Ovary (tissue), 9 donors: ENCODE results near the gene GPD1L. TPM values are rescaled to one million over a fixed set of nuclear protein-coding genes. Genes with fewer than 3 reads are reported as not detected.

Experiments
- DNase-seq, 5 donors: peaks; one replicate each; pipeline ENCODE4 v3.0.0-alpha.2; 2019 to 2020
- H3K27ac ChIP-seq, 2 donors: fragments of 200-600 bp; one replicate each; pipeline versions ENCODE4 v1.5.1 to v1.8.0; 2019 to 2022
- H3K27me3 ChIP-seq: fragments of 200-600 bp; one replicate; pipeline ENCODE4 v1.8.0; 2022
- H3K36me3 ChIP-seq: fragments of 200-600 bp; sonication (generic); one replicate; pipeline ENCODE4 v1.5.1; 2019
- H3K4me1 ChIP-seq: one replicate; pipeline ENCODE4 v1.8.1; 2013; ENCODE audit warnings: mild to moderate bottlenecking, moderate library complexity; ENCODE audit not compliant: insufficient read depth
- H3K4me3 ChIP-seq: fragments of 200-600 bp; sonication (generic); one replicate; pipeline ENCODE4 v1.5.1; 2017
- H3K9me3 ChIP-seq, 2 donors: fragments of 200-600 bp in 1 of 2; sonication (generic) in 1 of 2; one replicate each; pipeline versions ENCODE4 v1.5.1 to v1.8.1; 2013 to 2019; ENCODE audit warnings: mild to moderate bottlenecking in 1 of 2, moderate library complexity in 1 of 2
- EP300 ChIP-seq: sonication (generic); formaldehyde crosslinking; IDR thresholded peaks from one replicate; pipeline ENCODE4 v1.6.1; 2017; ENCODE audit warnings: antibody characterized with exemption
- POLR2A ChIP-seq: fragments of 450-650 bp; IDR thresholded peaks from one replicate; pipeline ENCODE4 v1.6.1; 2017; ENCODE audit warnings: antibody characterized with exemption, mild to moderate bottlenecking, moderate library complexity
- WGBS, 3 donors: extraction: QIAGEN DNeasy Blood & Tissue Kit in 1 of 3; methylation state at CpG; one replicate each; pipeline versions ENCODE4 v1.1.5 to v1.1.7; 2013 to 2017; 5-methylcytosine and 5-hydroxymethylcytosine counted together
- intact Hi-C, 4 donors: fragments of 100-400 bp; cut with DNase I; formaldehyde crosslinking; loops; one replicate each; pipeline versions ENCODE4 v1.11.0 to v1.15.1; 2022 to 2023
- polyA plus RNA-seq, 2 donors: library from polyadenylated mRNA; stranded (reverse); fragments of 200-250 nt in 1 of 2; fragments of 350-450 nt in 1 of 2; fragmentation: Illumina TruSeq in 1 of 2; extraction: RNeasy Lipid Tissue Mini Kit (QIAGEN cat#74804) in 1 of 2; gene quantifications; one replicate each; pipeline ENCODE4 v1.2.3, GENCODE V29; 2013 to 2014
- total RNA-seq, 7 donors: library from RNA; depleted of rRNA in 2 of 7; stranded (reverse); fragments of >200 nt in 2 of 7; fragmentation: NEBNext Ultra II Directional in 3 of 7; extraction: Animal tissue kit (Norgen Biotek cat#: 25700) in 3 of 7; gene quantifications; one replicate each; pipeline versions ENCODE4 v1.1.0 to v1.2.4, GENCODE V29; 2016 to 2023
- TF ChIP-seq, protein P1 (sequence below), 3 donors: fragments of 450-650 bp in 2 of 3; fragments of 200-600 bp in 1 of 3; IDR thresholded peaks; one replicate each; pipeline versions ENCODE4 v1.5.1 to v1.8.0; 2016 to 2022; ENCODE audit warnings: antibody characterized with exemption in 3 of 3, mild to moderate bottlenecking in 1 of 3
- donor health status: DM: no; HTN: no; CAD: no; lungs with moderate emphysema.
- donor health status: DM: no; HTN: no; CAD: no.
- donor health status: Bipolar disorder and iron deficiency.
- donor health status: DM: yes; HTN: yes; CAD: no.
- donor health status: DM: no; HTN: no; CAD: no.
- donor health status: DM: yes; HTN: yes; CAD: no.

GPD1L gene
- total and polyA plus RNA-seq, 9 donors: 14.4 to 38.4 (median 29.4) TPM

- no peaks in the 10 kb centered on the region for H3K27me3 ChIP-seq
- DNase-seq: no peak
- H3K9me3 ChIP-seq: no peaks in the 10 kb centered on the region
- H3K36me3 ChIP-seq: no peaks in the 10 kb centered on the region
- TF ChIP-seq POLR2A: no peak
- no peak overlapping the region for H3K27ac ChIP-seq
- intact Hi-C loops: no loop called here
- peaks cover 2% of the 10 kb centered on the region for H3K4me1 ChIP-seq
- 95 to 98% (median 97%) methylated on average over 4 of the region's 4 CpGs for WGBS, 3 donors
- no peak overlapping the region for H3K4me3 ChIP-seq
Measured at GRCh38 chr3:32120471-32120870, 14.1 kb downstream of the GPD1L start.

DNA sequence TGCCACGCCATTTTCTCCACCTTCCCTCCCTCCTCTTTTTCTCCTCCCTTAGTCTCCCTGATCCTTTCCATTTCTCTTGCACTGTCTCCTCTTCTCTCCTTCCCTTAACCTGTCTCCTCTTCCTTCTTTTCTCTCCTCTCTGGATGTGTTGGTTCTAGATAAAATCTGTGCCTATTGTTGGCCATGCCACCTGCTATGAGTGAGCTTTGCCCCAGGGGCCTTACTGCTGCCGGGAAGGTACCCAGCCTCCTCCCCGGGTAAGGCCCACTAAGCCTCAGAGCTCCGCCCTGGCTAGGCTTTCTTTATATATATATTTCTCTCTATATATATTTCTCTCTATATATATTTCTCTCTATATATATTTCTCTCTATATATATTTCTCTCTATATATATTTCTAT, 14.7 kb downstream of the GPD1L start:
- intact Hi-C loops: no loop called here
- 84 to 99% (median 96%) methylated on average over 4 of the region's 4 CpGs for WGBS, 3 donors
- Histone ChIP-seq H3K36me3 (no peaks in the 10 kb centered on the region), H3K9me3 (no peaks in the 10 kb centered on the region), H3K4me1 (peaks cover 2% of the 10 kb centered on the region), H3K27me3 (no peaks in the 10 kb centered on the region), H3K4me3 (no peak overlapping the region), H3K27ac (no peak overlapping the region)
- no peak for DNase-seq
- TF ChIP-seq POLR2A: no peak
- TF ChIP-seq EP300: no peak
- TF ChIP-seq, protein P1, sequence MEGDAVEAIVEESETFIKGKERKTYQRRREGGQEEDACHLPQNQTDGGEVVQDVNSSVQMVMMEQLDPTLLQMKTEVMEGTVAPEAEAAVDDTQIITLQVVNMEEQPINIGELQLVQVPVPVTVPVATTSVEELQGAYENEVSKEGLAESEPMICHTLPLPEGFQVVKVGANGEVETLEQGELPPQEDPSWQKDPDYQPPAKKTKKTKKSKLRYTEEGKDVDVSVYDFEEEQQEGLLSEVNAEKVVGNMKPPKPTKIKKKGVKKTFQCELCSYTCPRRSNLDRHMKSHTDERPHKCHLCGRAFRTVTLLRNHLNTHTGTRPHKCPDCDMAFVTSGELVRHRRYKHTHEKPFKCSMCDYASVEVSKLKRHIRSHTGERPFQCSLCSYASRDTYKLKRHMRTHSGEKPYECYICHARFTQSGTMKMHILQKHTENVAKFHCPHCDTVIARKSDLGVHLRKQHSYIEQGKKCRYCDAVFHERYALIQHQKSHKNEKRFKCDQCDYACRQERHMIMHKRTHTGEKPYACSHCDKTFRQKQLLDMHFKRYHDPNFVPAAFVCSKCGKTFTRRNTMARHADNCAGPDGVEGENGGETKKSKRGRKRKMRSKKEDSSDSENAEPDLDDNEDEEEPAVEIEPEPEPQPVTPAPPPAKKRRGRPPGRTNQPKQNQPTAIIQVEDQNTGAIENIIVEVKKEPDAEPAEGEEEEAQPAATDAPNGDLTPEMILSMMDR (IDR thresholded peaks at IDR 0.05): no peak

GRCh38 chr3:32123620-32124019, 17.2 kb downstream of the GPD1L start:
- WGBS, 3 donors: 93 to 98% (median 95%) methylated on average over 5 of the region's 5 CpGs
- Histone ChIP-seq H3K4me3 (no peak overlapping the region), H3K36me3 (no peaks in the 10 kb centered on the region), H3K4me1 (no peaks in the 10 kb centered on the region), H3K27me3 (no peaks in the 10 kb centered on the region), H3K27ac (no peak overlapping the region), H3K9me3 (no peaks in the 10 kb centered on the region)
- no peak for DNase-seq
- intact Hi-C loops: no loop called here
- TF ChIP-seq EP300: no peak
- TF ChIP-seq, protein P1 (IDR thresholded peaks at IDR 0.05): no peak
- no peak for TF ChIP-seq POLR2A

DNA sequence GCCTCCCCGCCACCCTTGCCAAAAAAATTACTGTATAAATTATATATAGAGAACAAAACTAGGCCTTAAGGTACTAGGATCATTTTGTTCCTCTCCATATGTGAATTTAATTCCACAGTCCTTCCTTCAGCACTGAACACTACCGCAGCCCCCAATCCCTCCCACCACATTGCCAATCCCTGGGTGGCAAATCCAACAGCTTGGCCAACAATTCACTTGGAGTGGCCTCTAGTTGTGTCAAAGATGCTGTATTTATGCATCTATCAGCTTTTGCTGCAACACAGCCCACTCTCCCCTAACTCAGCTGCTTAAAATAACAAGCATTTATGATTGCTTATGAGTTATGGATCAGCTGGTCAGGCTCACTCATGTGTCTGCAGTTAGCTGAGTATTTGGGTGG, 18.6 kb downstream of the GPD1L start:
- Histone ChIP-seq H3K27me3 (no peaks in the 10 kb centered on the region), H3K4me3 (no peak overlapping the region), H3K36me3 (no peaks in the 10 kb centered on the region), H3K4me1 (no peaks in the 10 kb centered on the region), H3K27ac (no peak overlapping the region), H3K9me3 (no peaks in the 10 kb centered on the region)
- DNase-seq: no peak
- intact Hi-C loops: no loop called here
- WGBS, 3 donors: 92 to 99% (median 97%) methylated on average over 2 of the region's 2 CpGs
- TF ChIP-seq POLR2A (no peak), EP300 (no peak)
- TF ChIP-seq, protein P1 (IDR thresholded peaks at IDR 0.05): no peak

- Histone ChIP-seq H3K4me3 (no peak overlapping the region), H3K9me3 (no peaks in the 10 kb centered on the region), H3K36me3 (no peaks in the 10 kb centered on the region), H3K27me3 (no peaks in the 10 kb centered on the region), H3K27ac (no peak overlapping the region), H3K4me1 (no peaks in the 10 kb centered on the region)
- no peak for DNase-seq
- TF ChIP-seq, protein P1 (IDR thresholded peaks at IDR 0.05): no peak
- TF ChIP-seq POLR2A: no peak
- TF ChIP-seq EP300: no peak
- intact Hi-C loops: no loop called here
- 47 to 67% (median 63%) methylated on average over 4 of the region's 4 CpGs for WGBS, 3 donors
Measured at GRCh38 chr3:32126305-32127015, 20.0 kb downstream of the GPD1L start.
